ENCODE data around the gene ARRDC4. TPM values are rescaled to one million over a fixed set of nuclear protein-coding genes. Genes with fewer than 3 reads are reported as not detected.

ARRDC4 gene
- total and polyA plus RNA-seq, 2 of the 8 experiments (the other 6 are each of a cell fraction or from before 2014, with no cell fraction given) = 3.5 to 3.8 TPM

DNA sequence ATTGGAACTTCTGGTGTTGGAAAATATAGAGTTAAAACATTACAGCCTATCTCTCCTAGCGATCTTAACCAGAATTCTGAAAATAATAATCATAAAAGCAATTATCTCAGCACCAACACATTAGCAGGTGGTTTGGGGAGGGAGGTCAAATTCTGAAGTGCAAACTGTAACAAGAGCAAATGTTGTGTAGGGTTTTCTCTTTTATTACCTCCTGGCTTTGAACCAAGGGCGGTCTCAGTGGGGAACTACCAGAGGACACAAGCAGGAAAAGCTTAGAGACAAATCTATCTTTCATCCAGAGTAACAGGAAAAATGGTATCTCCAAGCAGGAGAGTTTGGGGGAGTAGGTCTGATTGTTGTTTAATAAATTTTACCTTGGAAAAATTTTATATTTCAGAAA is 5.5 kb upstream of the ARRDC4 start:
- ChIA-PET POLR2A (ENCODE audit: partially characterized antibody) (no interaction called here), CTCF (ENCODE audit: partially characterized antibody) (interaction anchor here (1.3 kb wide), 1 partner anchor 10 kb away, joined by 5 read pairs; no protein-coding TSS in a partner anchor)
- no peak overlapping the region for H3K9ac ChIP-seq (replicated peaks in 1 of 4; ENCODE audit: extremely low read depth in 1 of 4, low read depth in 3 of 4, low read length in 3 of 4)
- no peak overlapping the region for H3K18ac ChIP-seq (ENCODE audit: extremely low read depth, low read length)
- H2BK15ac ChIP-seq (ENCODE audit: low read length) = no peak overlapping the region
- H3K27me3 ChIP-seq (replicated peaks in 1 of 4; ENCODE audit: control insufficient read depth in 3 of 4, extremely low read depth in 1 of 4, insufficient read depth in 3 of 4, low read length in 3 of 4) = no peaks in the 10 kb centered on the region
- no peak overlapping the region for H3K4ac ChIP-seq (replicated peaks; ENCODE audit: insufficient read length, low read depth, low read length)
- no peak for DNase-seq (ENCODE audit: low read depth in 1 of 2, low spot score in 2 of 2)
- no peak overlapping the region for H2AFZ ChIP-seq (ENCODE audit: low read length)
- H3K14ac ChIP-seq (ENCODE audit: insufficient read length) = no peak overlapping the region
- H4K8ac ChIP-seq (ENCODE audit: extremely low read depth, insufficient read depth, low read length) = no peak overlapping the region
- H2BK12ac ChIP-seq (ENCODE audit: low read depth, low read length) = no peak overlapping the region
- no peaks in the 10 kb centered on the region for H3K9me3 ChIP-seq (ENCODE audit: insufficient read depth in 2 of 2, low read depth in 1 of 2, low read length in 1 of 2)
- H4K20me1 ChIP-seq (replicated peaks in 1 of 2; ENCODE audit: control insufficient read depth in 1 of 2, insufficient read depth in 2 of 2, low read length in 2 of 2) = no peaks in the 10 kb centered on the region
- H3K79me1 ChIP-seq (ENCODE audit: low read depth, low read length) = no peaks in the 10 kb centered on the region
- no peak overlapping the region for H3K4me3 ChIP-seq (ENCODE audit: extremely low read depth in 1 of 4, insufficient read depth in 2 of 4, low read depth in 3 of 4, low read length in 4 of 4)
- no peak overlapping the region for H3K4me2 ChIP-seq (ENCODE audit: insufficient read depth in 1 of 2, low read depth in 2 of 2, low read length in 2 of 2)
- no peak overlapping the region for H3K27ac ChIP-seq (ENCODE audit: low read depth, low read length)
- H2BK20ac ChIP-seq (ENCODE audit: low read length) = no peak overlapping the region
- no peak overlapping the region for H2BK120ac ChIP-seq (replicated peaks; ENCODE audit: low read depth, low read length)
- FAIRE-seq = no peak
- H2BK5ac ChIP-seq (ENCODE audit: low read depth, low read length) = no peak overlapping the region
- peaks cover 5% of the 10 kb centered on the region; the same call in 1 of the 2 replicates for H3K23me2 ChIP-seq (ENCODE audit: low read depth, low read length)
- H3K79me2 ChIP-seq (ENCODE audit: control insufficient read depth in 1 of 2, insufficient read depth in 2 of 2, low read length in 2 of 2) = no peaks in the 10 kb centered on the region
- no peak overlapping the region for H3K23ac ChIP-seq (ENCODE audit: insufficient read length)
- no peaks in the 10 kb centered on the region; a peak in 1 of 7 replicates for H3K4me1 ChIP-seq (replicated peaks in 1 of 4; ENCODE audit: control insufficient read depth in 3 of 4, insufficient read depth in 4 of 4, low read length in 3 of 4)
- H4K91ac ChIP-seq (replicated peaks; ENCODE audit: insufficient read length, low read length) = no peak overlapping the region
- H3K56ac ChIP-seq (replicated peaks; ENCODE audit: insufficient read length, low read depth, low read length) = no peak overlapping the region
- no peaks in the 10 kb centered on the region for H3K36me3 ChIP-seq (ENCODE audit: control insufficient read depth in 2 of 4, insufficient read depth in 4 of 4, low read length in 3 of 4)
- TF ChIP-seq SUZ12 (IDR thresholded peaks at IDR 0.05; ENCODE audit: low read length) (no peak), JUN (IDR thresholded peaks at IDR 0.05; ENCODE audit: low read depth, low read length) (no peak), SP4 (IDR thresholded peaks at IDR 0.05; ENCODE audit: low read length) (no peak), BCL11A (IDR thresholded peaks at IDR 0.05; ENCODE audit: low read depth in 2 of 2, low read length in 2 of 2) (no peak), KDM5A (IDR thresholded peaks at IDR 0.05; ENCODE audit: low read length) (no peak), SP1 (IDR thresholded peaks at IDR 0.05; ENCODE audit: low read depth, low read length) (no peak), SIRT6 (IDR thresholded peaks at IDR 0.05; ENCODE audit: low read length) (no peak), RAD21 (IDR thresholded peaks at IDR 0.05 in 1 of 2, conservative IDR thresholded peaks at IDR 0.05 in 1 of 2; ENCODE audit: low read depth in 2 of 2, low read length in 2 of 2) (no peak), CHD1 (IDR thresholded peaks at IDR 0.05; ENCODE audit: low read depth, low read length) (no peak), USF2 (IDR thresholded peaks at IDR 0.05; ENCODE audit: low read length) (no peak), POU5F1 (IDR thresholded peaks at IDR 0.05; ENCODE audit: low read depth, low read length) (no peak), ZNF274 (IDR thresholded peaks at IDR 0.05; ENCODE audit: borderline replicate concordance, extremely low read depth, low read length) (no peak)
- no peak overlapping the region for H4K5ac ChIP-seq (ENCODE audit: insufficient read length, low read depth, low read length)
- whole genome bisulfite sequencing, 2 experiments (ENCODE audit: extremely low coverage in 1 of 2, insufficient coverage in 1 of 2, insufficient read length in 1 of 2, insufficient replicate concordance in 2 of 2, low coverage in 1 of 2, low lambda C conversion rate in 2 of 2, missing lambda C conversion rate in 1 of 2) = 88% methylated on average over 2 of the region's 2 CpGs; no CpG with 5 or more reads in 1 of the 2 experiments
- no peak overlapping the region for H2AK5ac ChIP-seq (ENCODE audit: low read depth, low read length)

Measured in H1 (cell line).